HepG2 (cell line): ENCODE data around the gene SRGAP3. TPM values are rescaled to one million over a fixed set of nuclear protein-coding genes. Genes with fewer than 3 reads are reported as not detected.

ENCODE experiments used
- CBFB ChIP-seq: sonication (generic); formaldehyde crosslinking; IDR thresholded peaks from 2 replicates; pipeline ENCODE4 v1.4.0; 2020; ENCODE audit warnings: missing genetic modification reagents
- ESRRA ChIP-seq: sonication (generic); formaldehyde crosslinking; IDR thresholded peaks from 2 replicates; pipeline ENCODE4 v1.5.1; 2020; ENCODE audit warnings: mild to moderate bottlenecking, low read depth, missing genetic modification reagents
- FOSL2 ChIP-seq: sonication (generic); formaldehyde crosslinking; IDR thresholded peaks from 2 replicates; pipeline ENCODE4 v1.4.0; 2020; ENCODE audit warnings: missing genetic modification reagents
- GABPA ChIP-seq, 2 experiments: IDR thresholded peaks; 2 replicates each; pipeline ENCODE4 v1.6.1; 2011 to 2016; ENCODE audit warnings: low read depth in 2 of 2, low read length in 1 of 2, missing biosample characterization in 1 of 2, missing genetic modification characterization in 1 of 2
- GATAD1 ChIP-seq: IDR thresholded peaks from 2 replicates; pipeline ENCODE4 v1.6.1; 2016; ENCODE audit warnings: missing genetic modification reagents, missing compliant biosample characterization
- HCFC1 ChIP-seq: fragments of 150-350 bp; IDR thresholded peaks from 2 replicates; pipeline ENCODE4 v1.6.1; 2014; ENCODE audit warnings: low read depth, low read length
- HMG20B ChIP-seq: conservative IDR thresholded peaks from 2 replicates; pipeline ENCODE4 v1.6.1; 2016; ENCODE audit warnings: missing genetic modification reagents, missing compliant biosample characterization
- KLF12 ChIP-seq: sonication (generic); formaldehyde crosslinking; IDR thresholded peaks from 2 replicates; pipeline ENCODE4 v1.4.0; 2020; ENCODE audit warnings: missing genetic modification reagents, borderline replicate concordance
- PRDM4 ChIP-seq: sonication (generic); formaldehyde crosslinking; IDR thresholded peaks from 2 replicates; pipeline ENCODE4 v1.9.0; 2021; ENCODE audit warnings: missing genetic modification reagents, borderline replicate concordance
- REPIN1 ChIP-seq: sonication (generic); formaldehyde crosslinking; IDR thresholded peaks from 2 replicates; pipeline ENCODE4 v1.8.0; 2022; ENCODE audit warnings: missing genetic modification reagents, low read depth, mild to moderate bottlenecking, borderline replicate concordance
- ZNF263 ChIP-seq: sonication (generic); formaldehyde crosslinking; IDR thresholded peaks from 2 replicates; pipeline ENCODE4 v1.4.0; 2020; ENCODE audit warnings: missing genetic modification reagents
- ZNF572 ChIP-seq: sonication (generic); formaldehyde crosslinking; IDR thresholded peaks from 2 replicates; pipeline ENCODE4 v1.5.1; 2020; ENCODE audit warnings: mild to moderate bottlenecking, missing genetic modification reagents
- ZNF619 ChIP-seq: sonication (generic); formaldehyde crosslinking; IDR thresholded peaks from 2 replicates; pipeline ENCODE4 v1.4.0; 2020; ENCODE audit warnings: mild to moderate bottlenecking, missing genetic modification reagents
- ZNF7 ChIP-seq: IDR thresholded peaks from 2 replicates; pipeline ENCODE4 v1.6.1; 2016; ENCODE audit warnings: missing biosample characterization, missing genetic modification reagents
- ZNF720 ChIP-seq: sonication (generic); formaldehyde crosslinking; IDR thresholded peaks from 2 replicates; pipeline ENCODE4 v1.4.0; 2020; ENCODE audit warnings: missing genetic modification reagents
- ZNF850 ChIP-seq: sonication (generic); formaldehyde crosslinking; conservative IDR thresholded peaks from 2 replicates; pipeline ENCODE4 v1.9.0; 2021; ENCODE audit warnings: mild to moderate bottlenecking, missing genetic modification reagents
- ZSCAN5A ChIP-seq: sonication (generic); formaldehyde crosslinking; IDR thresholded peaks from 2 replicates; pipeline ENCODE4 v1.8.0; 2022; ENCODE audit warnings: mild to moderate bottlenecking, missing genetic modification reagents, borderline replicate concordance
- polyA plus RNA-seq, 8 experiments: library from polyadenylated mRNA; depleted of rRNA in 3 of 8; stranded (reverse) in 7 of 8; unstranded in 1 of 8; fragments of >200 nt; fragmentation: Illumina TruSeq in 4 of 8; extraction: Trizol in 4 of 8; gene quantifications; 2 replicates each; pipeline versions ENCODE4 v1.2.1 to v1.2.3, GENCODE V29; 2011 to 2016; ENCODE audit warnings: low read depth in 4 of 8, missing spikeins in 1 of 8, mixed read lengths in 1 of 8; ENCODE audit not compliant: insufficient read depth in 1 of 8
- total RNA-seq, 5 experiments: library from RNA; depleted of rRNA; stranded (reverse); fragments of >200 nt; fragmentation: Illumina TruSeq; extraction: Trizol; gene quantifications; 2 replicates each; pipeline ENCODE4 v1.2.3, GENCODE V29; 2016; ENCODE audit warnings: low read depth in 1 of 5
- TF ChIP-seq, protein P1 (sequence below): sonication (generic); formaldehyde crosslinking; IDR thresholded peaks from 2 replicates; pipeline ENCODE4 v1.8.1; 2022; ENCODE audit warnings: low read depth, mild to moderate bottlenecking, missing genetic modification reagents
- TF ChIP-seq, protein P2 (sequence below): sonication (generic); formaldehyde crosslinking; IDR thresholded peaks from 2 replicates; pipeline ENCODE4 v1.4.0; 2020; ENCODE audit warnings: missing genetic modification reagents

The SRGAP3 gene
- total and polyA plus RNA-seq, 2 of the 13 experiments (the other 11 are each of a cell fraction or from before 2014, with no cell fraction given): 1.2 to 1.4 TPM

DNA sequence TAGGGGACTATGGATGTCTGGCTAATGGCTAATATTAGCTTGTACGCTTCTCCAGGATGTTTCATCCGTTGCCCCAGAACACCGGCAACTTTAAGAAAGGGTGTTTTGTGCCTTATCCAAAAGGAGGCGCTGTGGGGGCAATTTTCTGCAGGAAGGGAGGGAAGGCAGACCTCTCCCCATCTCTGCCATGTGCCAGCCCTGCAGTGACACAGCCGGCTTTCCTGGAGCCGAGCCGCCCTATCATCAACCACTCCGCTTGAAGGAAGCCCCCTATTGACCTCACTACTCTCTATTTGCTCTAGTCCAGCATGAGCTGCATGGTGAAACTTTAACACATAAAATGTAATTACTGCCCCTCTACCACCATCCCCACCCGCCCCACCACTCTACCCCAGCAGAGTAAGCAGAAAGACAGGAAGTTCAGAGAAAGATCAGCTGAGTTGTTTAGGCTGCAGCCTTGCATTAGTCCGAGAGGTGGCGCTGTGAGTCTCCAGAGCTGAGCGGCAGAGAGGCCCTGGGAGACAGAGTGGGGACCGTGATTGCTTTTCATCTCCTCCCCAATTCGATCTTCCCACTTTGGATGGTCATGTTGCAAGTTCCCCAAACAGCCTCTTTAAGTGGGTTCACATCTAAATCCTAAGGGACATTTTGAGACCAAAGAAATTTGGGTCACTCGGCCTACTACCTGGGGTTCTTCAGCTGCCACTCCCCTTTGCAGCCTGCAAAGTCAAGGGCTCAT lies 261.6 kb downstream of the SRGAP3 start (continued):
- TF ChIP-seq, protein P1, sequence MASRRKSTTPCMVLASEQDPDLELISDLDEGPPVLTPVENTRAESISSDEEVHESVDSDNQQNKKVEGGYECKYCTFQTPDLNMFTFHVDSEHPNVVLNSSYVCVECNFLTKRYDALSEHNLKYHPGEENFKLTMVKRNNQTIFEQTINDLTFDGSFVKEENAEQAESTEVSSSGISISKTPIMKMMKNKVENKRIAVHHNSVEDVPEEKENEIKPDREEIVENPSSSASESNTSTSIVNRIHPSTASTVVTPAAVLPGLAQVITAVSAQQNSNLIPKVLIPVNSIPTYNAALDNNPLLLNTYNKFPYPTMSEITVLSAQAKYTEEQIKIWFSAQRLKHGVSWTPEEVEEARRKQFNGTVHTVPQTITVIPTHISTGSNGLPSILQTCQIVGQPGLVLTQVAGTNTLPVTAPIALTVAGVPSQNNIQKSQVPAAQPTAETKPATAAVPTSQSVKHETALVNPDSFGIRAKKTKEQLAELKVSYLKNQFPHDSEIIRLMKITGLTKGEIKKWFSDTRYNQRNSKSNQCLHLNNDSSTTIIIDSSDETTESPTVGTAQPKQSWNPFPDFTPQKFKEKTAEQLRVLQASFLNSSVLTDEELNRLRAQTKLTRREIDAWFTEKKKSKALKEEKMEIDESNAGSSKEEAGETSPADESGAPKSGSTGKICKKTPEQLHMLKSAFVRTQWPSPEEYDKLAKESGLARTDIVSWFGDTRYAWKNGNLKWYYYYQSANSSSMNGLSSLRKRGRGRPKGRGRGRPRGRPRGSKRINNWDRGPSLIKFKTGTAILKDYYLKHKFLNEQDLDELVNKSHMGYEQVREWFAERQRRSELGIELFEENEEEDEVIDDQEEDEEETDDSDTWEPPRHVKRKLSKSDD (CRISPR knock-in tag): no peak
- TF ChIP-seq ESRRA: no peak
- TF ChIP-seq PRDM4 (CRISPR knock-in tag): no peak
- no peak for TF ChIP-seq ZNF7 (CRISPR knock-in tag)
- no peak for TF ChIP-seq GATAD1 (CRISPR knock-in tag)
- TF ChIP-seq KLF12 (CRISPR knock-in tag): no peak
- TF ChIP-seq HCFC1: no peak
- TF ChIP-seq FOSL2: no peak
- TF ChIP-seq, protein P2, sequence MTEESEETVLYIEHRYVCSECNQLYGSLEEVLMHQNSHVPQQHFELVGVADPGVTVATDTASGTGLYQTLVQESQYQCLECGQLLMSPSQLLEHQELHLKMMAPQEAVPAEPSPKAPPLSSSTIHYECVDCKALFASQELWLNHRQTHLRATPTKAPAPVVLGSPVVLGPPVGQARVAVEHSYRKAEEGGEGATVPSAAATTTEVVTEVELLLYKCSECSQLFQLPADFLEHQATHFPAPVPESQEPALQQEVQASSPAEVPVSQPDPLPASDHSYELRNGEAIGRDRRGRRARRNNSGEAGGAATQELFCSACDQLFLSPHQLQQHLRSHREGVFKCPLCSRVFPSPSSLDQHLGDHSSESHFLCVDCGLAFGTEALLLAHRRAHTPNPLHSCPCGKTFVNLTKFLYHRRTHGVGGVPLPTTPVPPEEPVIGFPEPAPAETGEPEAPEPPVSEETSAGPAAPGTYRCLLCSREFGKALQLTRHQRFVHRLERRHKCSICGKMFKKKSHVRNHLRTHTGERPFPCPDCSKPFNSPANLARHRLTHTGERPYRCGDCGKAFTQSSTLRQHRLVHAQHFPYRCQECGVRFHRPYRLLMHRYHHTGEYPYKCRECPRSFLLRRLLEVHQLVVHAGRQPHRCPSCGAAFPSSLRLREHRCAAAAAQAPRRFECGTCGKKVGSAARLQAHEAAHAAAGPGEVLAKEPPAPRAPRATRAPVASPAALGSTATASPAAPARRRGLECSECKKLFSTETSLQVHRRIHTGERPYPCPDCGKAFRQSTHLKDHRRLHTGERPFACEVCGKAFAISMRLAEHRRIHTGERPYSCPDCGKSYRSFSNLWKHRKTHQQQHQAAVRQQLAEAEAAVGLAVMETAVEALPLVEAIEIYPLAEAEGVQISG (CRISPR knock-in tag): 0 out of 2 replicates have a peak, but pooled peaks have one; percentile 20
- no peak for TF ChIP-seq ZNF572 (CRISPR knock-in tag)
- TF ChIP-seq HMG20B: no peak
- TF ChIP-seq ZSCAN5A (CRISPR knock-in tag): no peak
- TF ChIP-seq GABPA (IDR thresholded peaks at IDR 0.05; ENCODE audit: low read depth, low read length): no peak
- TF ChIP-seq GABPA (CRISPR knock-in tag; IDR thresholded peaks at IDR 0.05; ENCODE audit: low read depth): 0 out of 2 replicates have a peak, but pooled peaks have one; percentile 21
- TF ChIP-seq ZNF619 (CRISPR knock-in tag): no peak
- TF ChIP-seq ZNF263: no peak
- no peak for TF ChIP-seq ZNF850 (CRISPR knock-in tag)
- no peak for TF ChIP-seq REPIN1 (CRISPR knock-in tag)
- TF ChIP-seq CBFB (CRISPR knock-in tag): no peak
- no peak for TF ChIP-seq ZNF720
